Panc1 (cell line): Measurements from ENCODE around the gene OMA1. TPM values are rescaled to one million over a fixed set of nuclear protein-coding genes. Genes with fewer than 3 reads are reported as not detected.

Experiments
- ATAC-seq: fragments of 200-7000 bp; cut with Tn5 transposase; 2 replicates; pipeline ENCODE4 v1.9.1; 2020; ENCODE audit warnings: mild to moderate bottlenecking, moderate library complexity
- BruUV-seq: library from RNA; stranded (reverse); fragments of 400-500 nt; replicated peaks from 2 replicates; lab custom pipeline; 2021; lab: Mats Ljungman, UMichigan
- CTCF ChIA-PET: fragments of 300-600 bp; sonication (Branson Sonifier 250); formaldehyde crosslinking; loops from one replicate; lab custom pipeline; 2022; ENCODE audit warnings: antibody characterized with exemption; lab: Charles Lee
- POLR2A ChIA-PET: fragments of 300-600 bp; sonication (Branson Sonifier 250); formaldehyde crosslinking; loops from one replicate; lab custom pipeline; 2022; ENCODE audit warnings: antibody characterized with exemption; lab: Charles Lee
- DNase-seq: peaks from one replicate; pipeline ENCODE4 v3.0.0-alpha.2; 2010; ENCODE audit warnings: low read depth, low spot score
- H3K27ac ChIP-seq: 2 replicates; pipeline ENCODE4 v1.5.1; 2011; ENCODE audit warnings: mild to moderate bottlenecking, low read length, inconsistent platforms
- H3K27me3 ChIP-seq: fragments of 200-500 bp; sonication (Bioruptor generic); 2 replicates; pipeline ENCODE4 v1.6.0; 2014; ENCODE audit warnings: low read length, inconsistent platforms; ENCODE audit not compliant: control insufficient read depth, insufficient read depth
- H3K36me3 ChIP-seq: fragments of 200-500 bp; sonication (Bioruptor generic); 2 replicates; pipeline ENCODE4 v1.5.1; 2014; ENCODE audit warnings: inconsistent platforms, mild to moderate bottlenecking, low read length, moderate library complexity; ENCODE audit not compliant: control insufficient read depth, insufficient read depth
- H3K4me1 ChIP-seq: 2 replicates; pipeline ENCODE4 v1.5.1; 2011; ENCODE audit warnings: inconsistent platforms, mild to moderate bottlenecking, low read length, moderate library complexity; ENCODE audit not compliant: control insufficient read depth, insufficient read depth
- H3K4me3 ChIP-seq, 2 experiments: 2 replicates each; pipeline ENCODE4 v1.5.1; 2011 to 2012; ENCODE audit warnings: low read depth in 2 of 2, low read length in 2 of 2, mild to moderate bottlenecking in 2 of 2, inconsistent platforms in 1 of 2, moderate library complexity in 1 of 2
- H3K9me3 ChIP-seq: fragments of 200-500 bp; sonication (Bioruptor generic); 2 replicates; pipeline ENCODE4 v1.5.1; 2014; ENCODE audit warnings: low read depth, mild to moderate bottlenecking, inconsistent platforms, low read length, moderate library complexity; ENCODE audit not compliant: control insufficient read depth, insufficient read depth
- POLR2AphosphoS5 ChIP-seq: IDR thresholded peaks from 2 replicates; pipeline ENCODE4 v1.6.1; 2012; ENCODE audit warnings: mild to moderate bottlenecking, low read depth, low read length, moderate library complexity
- REST ChIP-seq, 2 experiments: IDR thresholded peaks; 2 replicates each; pipeline ENCODE4 v1.6.1; 2011 to 2012; ENCODE audit warnings: low read depth in 2 of 2, control low read depth in 1 of 2, low read length in 1 of 2, mild to moderate bottlenecking in 1 of 2, moderate library complexity in 1 of 2; ENCODE audit not compliant: insufficient read depth in 1 of 2
- SIN3A ChIP-seq: IDR thresholded peaks from 2 replicates; pipeline ENCODE4 v1.6.1; 2012; ENCODE audit warnings: low read depth, mild to moderate bottlenecking, low read length, moderate library complexity, borderline replicate concordance; ENCODE audit not compliant: insufficient read depth
- TCF7L2 ChIP-seq: IDR thresholded peaks from 2 replicates; pipeline ENCODE4 v1.6.1; 2011; ENCODE audit warnings: mild to moderate bottlenecking, low read depth, low read length, inconsistent platforms
- in situ Hi-C: cut with HindIII; loops from 2 replicates; pipeline ENCODE4 v1.10.0; 2016; ENCODE audit warnings: low sequenced_read_pairs, low pct_unique_long_range_greater_than_20kb
- intact Hi-C: fragments of 100-400 bp; cut with micrococcal nuclease; formaldehyde crosslinking; loops from one replicate; pipeline ENCODE4 v1.10.0; 2022; ENCODE audit not compliant: unreplicated experiment
- total RNA-seq: library from RNA; stranded (reverse); gene quantifications from one replicate; pipeline ENCODE4 v1.2.1, GENCODE V29; 2021; ENCODE audit not compliant: unreplicated experiment
- TF ChIP-seq, protein P1 (sequence below): fragments of 450-650 bp; IDR thresholded peaks from 2 replicates; pipeline ENCODE4 v1.5.1; 2017; ENCODE audit warnings: mild to moderate bottlenecking

Gene OMA1
- total RNA-seq, 1 experiment from 2014 or later: 16.6 TPM

GRCh38 chr1:58587667-58588066 lies 41.1 kb upstream of the OMA1 start:
- H3K4me3 ChIP-seq: no peak overlapping the region
- ChIA-PET POLR2A (no interaction called here), CTCF (no interaction called here)
- ATAC-seq (no peak), DNase-seq (no peak)
- H3K4me1 ChIP-seq: no peaks in the 10 kb centered on the region
- H3K27me3 ChIP-seq: peaks cover 9% of the 10 kb centered on the region
- TF ChIP-seq SIN3A: no peak
- no peak for TF ChIP-seq REST (IDR thresholded peaks at IDR 0.05; ENCODE audit: insufficient read depth in 1 of 2, low read depth in 2 of 2, low read length in 1 of 2)
- TF ChIP-seq, protein P1, sequence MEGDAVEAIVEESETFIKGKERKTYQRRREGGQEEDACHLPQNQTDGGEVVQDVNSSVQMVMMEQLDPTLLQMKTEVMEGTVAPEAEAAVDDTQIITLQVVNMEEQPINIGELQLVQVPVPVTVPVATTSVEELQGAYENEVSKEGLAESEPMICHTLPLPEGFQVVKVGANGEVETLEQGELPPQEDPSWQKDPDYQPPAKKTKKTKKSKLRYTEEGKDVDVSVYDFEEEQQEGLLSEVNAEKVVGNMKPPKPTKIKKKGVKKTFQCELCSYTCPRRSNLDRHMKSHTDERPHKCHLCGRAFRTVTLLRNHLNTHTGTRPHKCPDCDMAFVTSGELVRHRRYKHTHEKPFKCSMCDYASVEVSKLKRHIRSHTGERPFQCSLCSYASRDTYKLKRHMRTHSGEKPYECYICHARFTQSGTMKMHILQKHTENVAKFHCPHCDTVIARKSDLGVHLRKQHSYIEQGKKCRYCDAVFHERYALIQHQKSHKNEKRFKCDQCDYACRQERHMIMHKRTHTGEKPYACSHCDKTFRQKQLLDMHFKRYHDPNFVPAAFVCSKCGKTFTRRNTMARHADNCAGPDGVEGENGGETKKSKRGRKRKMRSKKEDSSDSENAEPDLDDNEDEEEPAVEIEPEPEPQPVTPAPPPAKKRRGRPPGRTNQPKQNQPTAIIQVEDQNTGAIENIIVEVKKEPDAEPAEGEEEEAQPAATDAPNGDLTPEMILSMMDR: no peak
- no peak for TF ChIP-seq POLR2AphosphoS5
- no peak for TF ChIP-seq TCF7L2
- intact Hi-C loops (no loop called here), in situ Hi-C loops (no loop called here)
- H3K36me3 ChIP-seq: no peaks in the 10 kb centered on the region
- no peak overlapping the region for H3K27ac ChIP-seq
- BruUV-seq: no TSS peak
- no peaks in the 10 kb centered on the region for H3K9me3 ChIP-seq

GRCh38 chr1:58586271-58586670 lies 39.7 kb upstream of the OMA1 start:
- in situ Hi-C loops (no loop called here), intact Hi-C loops (no loop called here)
- ATAC-seq (no peak), DNase-seq (no peak)
- Histone ChIP-seq H3K36me3 (no peaks in the 10 kb centered on the region), H3K9me3 (no peaks in the 10 kb centered on the region), H3K27me3 (peaks cover 9% of the 10 kb centered on the region), H3K27ac (no peak overlapping the region), H3K4me3 (no peak overlapping the region), H3K4me1 (no peaks in the 10 kb centered on the region)
- no TSS peak for BruUV-seq
- TF ChIP-seq TCF7L2: no peak
- TF ChIP-seq REST (IDR thresholded peaks at IDR 0.05; ENCODE audit: insufficient read depth in 1 of 2, low read depth in 2 of 2, low read length in 1 of 2): no peak
- TF ChIP-seq, protein P1: no peak
- TF ChIP-seq SIN3A: no peak
- TF ChIP-seq POLR2AphosphoS5: no peak
- CTCF ChIA-PET: no interaction called here
- POLR2A ChIA-PET: no interaction called here
